Mucosa of rectum (tissue), 2 donors: ENCODE data around the gene TCF7L1.

Experiments
- H3K27ac ChIP-seq, 2 donors: one replicate each; pipeline ENCODE4 v1.7.0; 2013; ENCODE audit warnings: inconsistent platforms in 2 of 2, low read depth in 2 of 2, low read length in 2 of 2
- H3K27me3 ChIP-seq, 2 donors: one replicate each; pipeline ENCODE4 v1.7.0; 2013; ENCODE audit warnings: low read length in 2 of 2; ENCODE audit not compliant: control insufficient read depth in 2 of 2, insufficient read depth in 2 of 2
- H3K36me3 ChIP-seq, 2 donors: one replicate each; pipeline ENCODE4 v1.7.0; 2013; ENCODE audit warnings: low read length in 2 of 2; ENCODE audit not compliant: control insufficient read depth in 2 of 2, insufficient read depth in 2 of 2
- H3K4me1 ChIP-seq, 2 donors: one replicate each; pipeline ENCODE4 v1.7.0; 2013; ENCODE audit warnings: low read length in 2 of 2, mild to moderate bottlenecking in 1 of 2; ENCODE audit not compliant: control insufficient read depth in 2 of 2, insufficient read depth in 2 of 2
- H3K4me3 ChIP-seq, 2 donors: one replicate each; pipeline ENCODE4 v1.7.0; 2013; ENCODE audit warnings: low read length in 2 of 2
- H3K9ac ChIP-seq, 2 donors: one replicate each; pipeline ENCODE4 v1.7.0; 2013; ENCODE audit warnings: low read length in 2 of 2, low read depth in 1 of 2, mild to moderate bottlenecking in 1 of 2
- H3K9me3 ChIP-seq, 2 donors: one replicate each; pipeline ENCODE4 v1.7.0; 2013; ENCODE audit warnings: low read length in 2 of 2; ENCODE audit not compliant: control insufficient read depth in 2 of 2
- donor health status: healthy.
- donor health status: Normal muscosa, but diverticular disease.

TCF7L1 gene

GRCh38 chr2:85130407-85130806, 2.8 kb upstream of the TCF7L1 start:
- H3K4me3 ChIP-seq: no peak overlapping the region
- H3K27me3 ChIP-seq: peaks cover 8 to 13% of the 10 kb centered on the region in 2 donors
- H3K9me3 ChIP-seq: no peaks in the 10 kb centered on the region
- H3K4me1 ChIP-seq: peaks cover 4 to 5% of the 10 kb centered on the region in 2 donors
- H3K27ac ChIP-seq: no peak overlapping the region
- H3K36me3 ChIP-seq: no peaks in the 10 kb centered on the region
- no peak overlapping the region for H3K9ac ChIP-seq

GRCh38 chr2:85131116-85131515, 2.1 kb upstream of the TCF7L1 start:
- Histone ChIP-seq H3K36me3 (no peaks in the 10 kb centered on the region), H3K4me1 (peaks cover 4 to 5% of the 10 kb centered on the region in 2 donors), H3K9ac (no peak overlapping the region), H3K4me3 (no peak overlapping the region), H3K27ac (no peak overlapping the region), H3K27me3 (peaks cover 8 to 13% of the 10 kb centered on the region in 2 donors), H3K9me3 (no peaks in the 10 kb centered on the region)

- Histone ChIP-seq H3K9me3 (no peaks in the 10 kb centered on the region), H3K9ac (no peak overlapping the region), H3K27me3 (peaks cover 8 to 15% of the 10 kb centered on the region in 2 donors), H3K4me1 (peaks cover 4 to 5% of the 10 kb centered on the region in 2 donors), H3K36me3 (no peaks in the 10 kb centered on the region), H3K27ac (peak overlapping the region in 1 of 2 donors; percentile 2), H3K4me3 (peak overlapping the region; percentile 67 to 75)
These were observed 795 bp upstream of the TCF7L1 start for GRCh38 chr2:85132397-85132796.

GRCh38 chr2:85133751-85134254, 611 bp downstream of the TCF7L1 start:
- peak overlapping the region; percentile 64 to 68 for H3K4me3 ChIP-seq
- peak overlapping the region in 1 of 2 donors; percentile 44 for H3K9ac ChIP-seq
- H3K27me3 ChIP-seq: peaks cover 8 to 19% of the 10 kb centered on the region in 2 donors
- no peaks in the 10 kb centered on the region for H3K9me3 ChIP-seq
- H3K27ac ChIP-seq: peak overlapping the region; percentile 9 to 32
- peaks cover 4 to 5% of the 10 kb centered on the region in 2 donors for H3K4me1 ChIP-seq
- H3K36me3 ChIP-seq: no peaks in the 10 kb centered on the region

- Histone ChIP-seq H3K4me3 (peak overlapping the region; percentile 64 to 68), H3K36me3 (no peaks in the 10 kb centered on the region), H3K27ac (peak overlapping the region; percentile 9 to 32), H3K9ac (peak overlapping the region in 1 of 2 donors; percentile 44), H3K9me3 (no peaks in the 10 kb centered on the region), H3K4me1 (peaks cover 4 to 5% of the 10 kb centered on the region in 2 donors), H3K27me3 (peaks cover 8 to 19% of the 10 kb centered on the region in 2 donors)
These were observed 1.2 kb downstream of the TCF7L1 start for GRCh38 chr2:85134255-85134895.

GRCh38 chr2:85134896-85135659, 1.9 kb downstream of the TCF7L1 start:
- peaks cover 6 to 19% of the 10 kb centered on the region in 2 donors for H3K27me3 ChIP-seq
- H3K36me3 ChIP-seq: no peaks in the 10 kb centered on the region
- H3K9ac ChIP-seq: no peak overlapping the region
- no peak overlapping the region for H3K27ac ChIP-seq
- peak overlapping the region in 1 of 2 donors; percentile 26 for H3K4me3 ChIP-seq
- peaks cover 4 to 5% of the 10 kb centered on the region in 2 donors for H3K4me1 ChIP-seq
- no peaks in the 10 kb centered on the region for H3K9me3 ChIP-seq

- Histone ChIP-seq H3K27ac (no peak overlapping the region), H3K4me3 (no peak overlapping the region), H3K9ac (no peak overlapping the region), H3K27me3 (peaks cover 6 to 19% of the 10 kb centered on the region in 2 donors), H3K9me3 (no peaks in the 10 kb centered on the region), H3K36me3 (no peaks in the 10 kb centered on the region), H3K4me1 (peaks cover 4 to 5% of the 10 kb centered on the region in 2 donors)
These were observed 2.4 kb downstream of the TCF7L1 start for GRCh38 chr2:85135660-85135914.

- no peaks in the 10 kb centered on the region for H3K9me3 ChIP-seq
- H3K27me3 ChIP-seq: peaks cover 4 to 12% of the 10 kb centered on the region in 2 donors
- H3K4me1 ChIP-seq: peaks cover 4 to 5% of the 10 kb centered on the region in 2 donors
- no peak overlapping the region for H3K9ac ChIP-seq
- no peak overlapping the region for H3K27ac ChIP-seq
- no peak overlapping the region for H3K4me3 ChIP-seq
- no peaks in the 10 kb centered on the region for H3K36me3 ChIP-seq
These were observed 4.0 kb downstream of the TCF7L1 start for GRCh38 chr2:85137156-85137555.

GRCh38 chr2:85143463-85144082, 10.4 kb downstream of the TCF7L1 start:
- Histone ChIP-seq H3K4me1 (no peaks in the 10 kb centered on the region), H3K36me3 (no peaks in the 10 kb centered on the region), H3K27ac (no peak overlapping the region), H3K27me3 (peaks cover 0 to 1% of the 10 kb centered on the region in 2 donors), H3K9me3 (no peaks in the 10 kb centered on the region), H3K9ac (no peak overlapping the region), H3K4me3 (no peak overlapping the region)
